ENCODE measurements around the gene ZFAND4. TPM values are rescaled to one million over a fixed set of nuclear protein-coding genes. Genes with fewer than 3 reads are reported as not detected.
"Not testable (repeated sequence)": the region's sequence is repeated elsewhere in the genome, so short reads cannot be mapped to it uniquely, and the experiment has no call there.

Gene ZFAND4
- 2.1 and 4.0 TPM in 2 replicates for total RNA-seq

DNA sequence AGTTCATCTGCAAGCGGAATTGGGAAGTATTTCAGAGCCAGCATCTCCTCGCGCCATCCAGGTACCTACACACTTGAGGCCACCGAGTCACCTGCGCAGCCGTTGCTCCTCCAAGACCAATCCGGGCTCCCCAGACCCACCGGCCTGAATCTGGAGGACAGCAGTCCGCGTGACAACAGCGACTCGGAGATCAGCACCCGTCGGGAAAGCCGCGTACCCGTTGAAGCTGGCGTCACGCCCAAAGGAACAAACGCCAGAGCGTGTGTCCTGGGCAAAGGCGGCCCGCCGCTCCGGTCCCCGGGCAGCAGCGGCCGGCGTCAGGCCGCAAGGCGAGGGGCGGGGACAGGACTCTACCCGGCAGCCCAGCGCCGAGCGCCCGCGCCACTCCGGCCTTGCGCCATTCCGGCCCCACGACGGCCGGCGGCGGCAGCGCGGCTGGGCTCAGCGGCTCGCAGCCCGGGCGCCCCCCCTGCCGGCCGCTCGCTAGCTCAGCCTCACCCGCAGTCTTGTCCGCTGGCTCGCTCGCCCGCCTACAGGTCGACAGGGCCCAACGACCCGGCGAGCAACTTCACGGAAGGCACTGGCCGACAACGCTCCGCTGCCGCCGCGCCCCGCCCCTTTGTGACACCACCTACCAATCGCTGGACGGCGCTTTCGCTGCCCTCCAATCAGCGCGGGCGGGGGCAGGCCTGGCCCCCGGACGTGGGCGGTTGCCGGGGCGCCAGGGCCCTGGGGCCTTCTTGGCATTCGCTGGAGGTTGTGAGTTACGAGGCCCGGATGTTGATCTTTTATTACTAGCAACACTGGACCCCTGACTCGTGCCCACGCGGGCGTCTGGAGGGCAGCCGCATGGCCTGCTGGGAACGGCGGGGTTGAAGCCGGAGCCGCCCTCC is at the start of gene ZFAND4:
Gene ZFAND4, minus strand, starts transcription at position 592 of the 893 bp plus-strand sequence. CDS start 9,047 bp downstream, outside the sequence.
- DNase-seq (ENCODE audit: low read depth in 2 of 2), result peak; percentile 90 to 98

DNA sequence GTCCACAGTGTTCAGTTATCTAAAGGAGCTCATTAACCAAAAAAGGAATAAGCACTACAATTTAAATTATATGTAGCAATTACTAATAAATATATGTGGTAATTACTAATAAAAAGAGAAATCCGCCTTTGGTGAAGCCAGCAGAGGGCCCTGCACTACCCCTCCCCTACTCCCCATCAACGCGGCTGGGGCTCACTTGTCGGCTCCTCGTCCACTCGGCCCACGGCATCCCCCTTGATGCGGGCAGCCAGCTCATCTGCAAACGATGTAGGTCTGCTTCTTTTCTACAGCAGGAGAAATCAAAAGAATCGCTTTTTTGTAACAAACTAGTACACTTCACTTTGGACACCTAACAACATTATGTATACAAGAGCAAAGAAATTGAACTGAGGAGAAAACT is 48.9 kb upstream of the ZFAND4 start:
- not testable (repeated sequence) for DNase-seq (ENCODE audit: low read depth in 2 of 2)

DNA sequence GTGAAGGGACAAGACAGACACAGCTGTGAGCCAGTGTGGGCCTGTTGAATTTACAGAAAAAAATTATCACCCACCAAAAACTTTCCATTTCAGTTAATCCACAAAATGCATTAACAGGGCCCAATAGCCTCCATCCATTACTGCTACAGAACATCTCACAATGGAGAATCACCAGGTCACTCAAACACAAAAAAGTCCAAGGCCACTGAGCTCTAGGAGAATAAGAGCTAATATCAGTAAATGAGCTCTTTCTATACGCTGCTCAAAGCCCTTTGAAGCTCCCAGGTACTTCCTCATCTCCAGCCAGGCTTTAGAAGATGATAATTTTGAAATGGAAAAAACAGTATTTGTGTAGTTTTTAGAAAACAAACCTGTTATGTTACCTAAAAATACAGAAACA is 45.1 kb upstream of the ZFAND4 start:
- DNase-seq (ENCODE audit: low read depth in 2 of 2), result not testable (repeated sequence)

- not testable (repeated sequence) for DNase-seq (ENCODE audit: low read depth in 2 of 2)
Observed at GRCh38 chr10:45717053-45717452, 44.5 kb upstream of the ZFAND4 start.

- DNase-seq (ENCODE audit: low read depth in 2 of 2), result peak in 1 of 2 donors; percentile 7
Observed at GRCh38 chr10:45711223-45711622, 38.7 kb upstream of the ZFAND4 start.

- not testable (repeated sequence) for DNase-seq (ENCODE audit: low read depth in 2 of 2)
Observed at GRCh38 chr10:45710200-45710796, 37.7 kb upstream of the ZFAND4 start.

DNA sequence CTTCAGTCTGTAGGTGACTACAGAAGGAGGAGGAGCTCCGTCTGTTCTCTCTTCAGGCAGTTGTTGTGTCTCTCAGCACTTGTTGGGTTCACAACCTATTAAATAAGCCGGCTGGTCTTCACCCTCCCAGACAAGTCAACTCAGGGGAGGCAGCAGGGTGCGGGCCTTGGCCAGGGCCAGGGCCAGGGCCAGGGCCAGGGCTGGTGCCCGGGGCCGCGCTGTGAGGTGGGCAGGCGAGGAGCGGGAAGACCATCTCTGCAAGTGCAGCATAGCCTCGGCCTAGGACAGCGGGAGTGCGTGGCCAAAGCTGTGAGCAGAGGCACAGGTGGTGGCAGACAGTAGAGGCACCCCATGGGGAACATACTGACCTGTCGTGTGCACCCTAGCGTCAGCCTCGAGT is 5.9 kb upstream of the ZFAND4 start:
- not testable (repeated sequence) for DNase-seq (ENCODE audit: low read depth in 2 of 2)

- no peak for DNase-seq (ENCODE audit: low read depth in 2 of 2)
Observed at GRCh38 chr10:45675388-45675787, 2.8 kb upstream of the ZFAND4 start.

DNA sequence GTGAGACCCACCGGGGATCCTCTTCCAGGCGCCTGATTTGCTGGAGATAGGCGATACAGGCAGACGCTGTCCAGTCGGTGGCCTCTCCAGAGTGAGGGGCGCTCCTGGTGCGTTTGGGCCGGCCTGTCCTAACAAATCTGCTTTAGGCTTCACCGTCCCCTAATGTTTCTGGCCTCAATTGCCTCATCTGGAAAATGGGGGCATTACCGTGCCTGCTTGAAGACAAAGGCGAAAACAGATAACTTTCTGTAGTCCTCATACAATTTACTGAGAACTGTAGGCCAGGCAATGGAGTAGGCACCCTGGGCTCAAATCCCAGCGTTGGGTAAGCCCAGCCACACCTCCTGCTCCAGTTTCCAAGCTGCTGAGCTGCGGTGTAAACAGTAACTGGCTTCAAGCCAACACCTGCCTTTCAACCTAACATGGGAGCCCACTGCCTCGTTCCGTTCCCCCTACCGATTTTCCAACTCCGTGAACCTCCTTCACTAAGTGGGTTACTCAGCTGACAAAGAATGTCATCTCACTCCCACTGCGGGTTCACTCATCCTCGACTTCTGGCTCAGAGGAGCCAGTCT is 589 bp upstream of the ZFAND4 start:
- peak; percentile 1 to 5 for DNase-seq (ENCODE audit: low read depth in 2 of 2)

DNA sequence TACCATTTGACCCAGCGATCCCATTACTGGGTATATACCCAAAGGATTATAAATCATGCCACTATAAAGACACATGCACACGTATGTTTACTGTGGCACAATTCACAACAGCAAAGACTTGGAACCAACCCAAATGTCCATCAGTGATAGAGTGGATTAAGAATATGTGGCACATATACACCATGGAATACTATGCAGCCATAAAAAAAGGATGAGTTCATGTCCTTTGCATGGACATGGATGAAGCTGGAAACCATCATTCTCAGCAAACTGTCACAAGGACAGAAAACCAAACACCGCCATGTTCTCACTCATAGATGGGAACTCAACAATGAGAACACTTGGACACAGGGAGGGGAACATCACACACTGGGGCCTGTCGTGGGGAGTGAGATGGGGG is 1.3 kb downstream of the ZFAND4 start:
- not testable (repeated sequence) for DNase-seq (ENCODE audit: low read depth in 2 of 2)

- DNase-seq (ENCODE audit: low read depth in 2 of 2), result not testable (repeated sequence)
Observed at GRCh38 chr10:45669897-45670296, 2.7 kb downstream of the ZFAND4 start.

DNA sequence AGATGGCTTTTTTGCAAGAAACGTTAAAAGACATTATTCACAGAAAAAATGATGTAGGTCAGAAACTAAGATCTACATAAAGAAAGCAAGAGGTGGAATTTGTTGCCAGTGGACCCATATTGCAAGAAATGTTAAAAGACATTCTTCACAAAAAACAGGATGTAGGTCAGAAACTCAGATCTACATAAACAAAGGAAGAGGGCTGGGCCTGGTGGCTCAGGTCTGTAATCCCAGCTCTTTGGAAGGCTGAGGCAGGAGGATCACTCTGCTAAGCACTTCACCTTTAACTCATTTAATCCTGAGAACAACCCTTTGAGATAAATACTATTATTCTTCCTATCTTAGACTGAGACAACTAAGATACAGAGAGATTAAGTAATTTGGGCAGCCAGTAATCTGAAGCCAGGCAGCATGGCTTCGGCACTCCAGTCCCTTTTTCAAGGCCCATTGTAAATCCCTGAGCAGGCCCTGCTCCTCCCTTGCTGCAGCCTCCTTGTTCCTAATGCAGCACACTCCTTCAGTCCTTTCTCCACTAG is 11.6 kb downstream of the ZFAND4 start:
- DNase-seq (ENCODE audit: low read depth in 2 of 2), result peak in 1 of 2 donors; percentile 17

- no peak for DNase-seq (ENCODE audit: low read depth in 2 of 2)
Observed at GRCh38 chr10:45657033-45657926, 15.3 kb downstream of the ZFAND4 start.

DNA sequence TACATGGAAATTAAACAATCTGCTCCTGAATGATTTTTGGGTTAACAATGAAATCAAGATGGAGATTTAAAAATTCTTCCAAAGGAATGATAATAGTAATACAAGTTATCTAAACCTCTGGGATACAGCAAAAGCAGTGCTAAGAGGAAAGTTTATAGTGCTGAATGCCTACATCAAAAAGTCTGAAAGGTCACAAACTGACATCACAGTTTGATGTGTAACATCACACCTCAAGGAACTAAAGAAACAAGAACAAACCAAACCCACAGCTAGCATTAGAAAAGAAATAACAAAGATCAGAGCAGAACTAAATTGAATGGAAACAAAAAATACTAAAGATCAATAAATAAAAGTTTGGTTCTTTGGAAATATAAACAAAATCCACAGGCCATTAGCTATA is 17.4 kb downstream of the ZFAND4 start:
- no peak for DNase-seq (ENCODE audit: low read depth in 2 of 2)

- DNase-seq (ENCODE audit: low read depth in 2 of 2), result not testable (repeated sequence)
Observed at GRCh38 chr10:45654753-45655141, 17.8 kb downstream of the ZFAND4 start.

GRCh38 chr10:45653454-45653853 is 19.1 kb downstream of the ZFAND4 start:
- no peak for DNase-seq (ENCODE audit: low read depth in 2 of 2)

DNA sequence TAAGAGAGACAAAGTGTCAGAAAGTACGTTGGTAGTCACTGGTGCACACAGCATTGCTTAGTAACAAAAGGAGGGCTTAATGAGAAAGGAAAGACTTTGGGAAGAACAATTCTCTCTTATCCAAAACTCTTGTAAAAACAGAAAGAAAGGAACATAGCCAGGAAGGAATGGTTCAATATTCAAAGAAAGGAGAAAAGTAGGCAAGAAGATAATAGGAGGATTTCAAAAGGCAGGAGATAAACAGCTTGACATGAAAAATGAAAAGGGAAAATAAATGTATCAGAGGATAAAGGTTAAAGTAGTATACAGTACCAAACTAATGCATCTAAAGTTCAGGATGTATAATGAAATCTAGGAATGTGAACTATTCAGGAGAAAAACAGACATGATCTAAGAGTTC is 20.1 kb downstream of the ZFAND4 start:
- DNase-seq (ENCODE audit: low read depth in 2 of 2), result no peak

DNA sequence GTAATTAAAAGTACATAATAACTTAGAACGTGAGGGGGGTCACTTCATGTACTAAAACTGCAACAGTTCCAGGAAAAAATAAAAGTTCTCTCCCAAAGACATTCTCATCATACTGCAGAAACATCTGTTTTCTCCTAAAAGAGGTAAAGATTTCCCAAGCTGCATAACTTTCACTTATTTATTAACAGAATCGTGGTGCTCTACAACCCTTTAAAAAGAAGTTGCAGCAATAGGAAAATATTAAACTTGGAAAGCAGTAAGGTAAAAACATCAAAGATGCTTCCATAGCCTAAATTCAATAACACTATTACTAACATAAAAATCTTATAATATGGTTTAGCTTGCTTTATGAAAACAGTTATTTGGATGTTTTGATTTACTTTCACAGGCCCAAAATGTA is 23.3 kb downstream of the ZFAND4 start:
- DNase-seq (ENCODE audit: low read depth in 2 of 2), result no peak

GRCh38 chr10:45647118-45647517 is 25.5 kb downstream of the ZFAND4 start:
- DNase-seq (ENCODE audit: low read depth in 2 of 2), result no peak

GRCh38 chr10:45646384-45647050 is 26.1 kb downstream of the ZFAND4 start:
- no peak for DNase-seq (ENCODE audit: low read depth in 2 of 2)

- no peak for DNase-seq (ENCODE audit: low read depth in 2 of 2)
Observed at GRCh38 chr10:45644527-45644926, 28.0 kb downstream of the ZFAND4 start.
